Uterus (tissue), 4 donors: ENCODE data around the gene WDR7. TPM values are rescaled to one million over a fixed set of nuclear protein-coding genes. Genes with fewer than 3 reads are reported as not detected.

ENCODE experiments used
- DNase-seq, 2 donors: peaks; one replicate each; pipeline ENCODE4 v3.0.0-alpha.2; 2019 to 2020
- H3K27ac ChIP-seq, 2 donors: fragments of 200-600 bp; sonication (generic); 1 replicate in 1 of 2; 2 replicates in 1 of 2; pipeline ENCODE4 v1.5.1; 2016 to 2018
- H3K27me3 ChIP-seq, 2 donors: fragments of 200-600 bp; sonication (generic); one replicate each; pipeline ENCODE4 v1.5.1; 2018 to 2019; ENCODE audit warnings: control low read depth in 1 of 2
- H3K36me3 ChIP-seq, 2 donors: fragments of 200-600 bp; sonication (generic); one replicate each; pipeline ENCODE4 v1.5.1; 2019; ENCODE audit warnings: control low read depth in 1 of 2
- H3K4me1 ChIP-seq, 2 donors: fragments of 200-600 bp; sonication (generic); one replicate each; pipeline ENCODE4 v1.5.1; 2018 to 2019; ENCODE audit warnings: control low read depth in 1 of 2
- H3K4me3 ChIP-seq, 2 donors: fragments of 200-600 bp; sonication (generic); 1 replicate in 1 of 2; 2 replicates in 1 of 2; pipeline ENCODE4 v1.5.1; 2018 to 2019; ENCODE audit warnings: mild to moderate bottlenecking in 1 of 2
- H3K9me3 ChIP-seq, 2 donors: fragments of 200-600 bp; sonication (generic); one replicate each; pipeline ENCODE4 v1.5.1; 2019; ENCODE audit warnings: control low read depth in 1 of 2
- POLR2A ChIP-seq, 2 donors: fragments of 450-650 bp; IDR thresholded peaks; one replicate each; pipeline ENCODE4 v1.6.1; 2016; ENCODE audit warnings: antibody characterized with exemption in 2 of 2, mild to moderate bottlenecking in 1 of 2, moderate library complexity in 1 of 2
- intact Hi-C: fragments of 100-400 bp; cut with DNase I; formaldehyde crosslinking; loops from one replicate; pipeline ENCODE4 v1.15.1; 2023; ENCODE audit warnings: low total_unique reads
- total RNA-seq, 4 donors: library from RNA; depleted of rRNA in 3 of 4; stranded (reverse); fragments of >200 nt in 3 of 4; gene quantifications; one replicate each; pipeline versions ENCODE4 v1.1.0 to v1.2.4, GENCODE V29; 2014 to 2023
- TF ChIP-seq, protein P1 (sequence below), 4 experiments: fragments of 200-600 bp in 2 of 4; fragments of 450-650 bp in 2 of 4; sonication (generic) in 2 of 4; IDR thresholded peaks; one replicate each; pipeline ENCODE4 v1.5.1; 2016 to 2019; ENCODE audit warnings: antibody characterized with exemption in 4 of 4, mild to moderate bottlenecking in 2 of 4, moderate library complexity in 1 of 4
- donor health status: DM: yes; HTN: yes; CAD: no.

Gene WDR7
- total RNA-seq, 4 donors from 2014 or later, result 19.2 to 66.2 (median 33.8) TPM

DNA sequence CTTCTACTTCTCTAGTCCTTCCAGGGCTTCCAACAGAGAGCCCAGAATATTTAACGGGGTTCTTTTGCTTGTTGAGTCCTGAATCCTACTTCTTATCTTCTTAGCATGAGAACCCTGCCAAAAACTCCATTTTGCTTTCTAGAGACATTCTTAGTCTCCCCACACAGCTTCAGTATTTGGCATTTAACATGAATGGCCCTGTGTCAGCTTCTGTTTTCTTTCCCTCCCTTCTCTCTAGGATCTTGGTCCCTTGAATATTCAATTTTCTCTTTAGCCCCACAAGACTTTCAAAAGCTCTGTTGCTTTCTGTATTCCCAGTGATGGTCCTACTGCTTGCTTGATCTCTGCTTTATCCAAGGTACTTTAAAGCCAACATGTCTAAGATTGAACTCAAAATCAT, 89.5 kb downstream of the WDR7 start:
- Histone ChIP-seq H3K27me3 (no peaks in the 10 kb centered on the region), H3K27ac (no peak overlapping the region), H3K4me1 (no peaks in the 10 kb centered on the region), H3K9me3 (no peaks in the 10 kb centered on the region), H3K4me3 (no peak overlapping the region), H3K36me3 (no peaks in the 10 kb centered on the region)
- intact Hi-C loops, result no loop called here
- TF ChIP-seq POLR2A (IDR thresholded peaks at IDR 0.05), result no peak
- TF ChIP-seq, protein P1, sequence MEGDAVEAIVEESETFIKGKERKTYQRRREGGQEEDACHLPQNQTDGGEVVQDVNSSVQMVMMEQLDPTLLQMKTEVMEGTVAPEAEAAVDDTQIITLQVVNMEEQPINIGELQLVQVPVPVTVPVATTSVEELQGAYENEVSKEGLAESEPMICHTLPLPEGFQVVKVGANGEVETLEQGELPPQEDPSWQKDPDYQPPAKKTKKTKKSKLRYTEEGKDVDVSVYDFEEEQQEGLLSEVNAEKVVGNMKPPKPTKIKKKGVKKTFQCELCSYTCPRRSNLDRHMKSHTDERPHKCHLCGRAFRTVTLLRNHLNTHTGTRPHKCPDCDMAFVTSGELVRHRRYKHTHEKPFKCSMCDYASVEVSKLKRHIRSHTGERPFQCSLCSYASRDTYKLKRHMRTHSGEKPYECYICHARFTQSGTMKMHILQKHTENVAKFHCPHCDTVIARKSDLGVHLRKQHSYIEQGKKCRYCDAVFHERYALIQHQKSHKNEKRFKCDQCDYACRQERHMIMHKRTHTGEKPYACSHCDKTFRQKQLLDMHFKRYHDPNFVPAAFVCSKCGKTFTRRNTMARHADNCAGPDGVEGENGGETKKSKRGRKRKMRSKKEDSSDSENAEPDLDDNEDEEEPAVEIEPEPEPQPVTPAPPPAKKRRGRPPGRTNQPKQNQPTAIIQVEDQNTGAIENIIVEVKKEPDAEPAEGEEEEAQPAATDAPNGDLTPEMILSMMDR (IDR thresholded peaks at IDR 0.05), result no peak
- no peak for DNase-seq

DNA sequence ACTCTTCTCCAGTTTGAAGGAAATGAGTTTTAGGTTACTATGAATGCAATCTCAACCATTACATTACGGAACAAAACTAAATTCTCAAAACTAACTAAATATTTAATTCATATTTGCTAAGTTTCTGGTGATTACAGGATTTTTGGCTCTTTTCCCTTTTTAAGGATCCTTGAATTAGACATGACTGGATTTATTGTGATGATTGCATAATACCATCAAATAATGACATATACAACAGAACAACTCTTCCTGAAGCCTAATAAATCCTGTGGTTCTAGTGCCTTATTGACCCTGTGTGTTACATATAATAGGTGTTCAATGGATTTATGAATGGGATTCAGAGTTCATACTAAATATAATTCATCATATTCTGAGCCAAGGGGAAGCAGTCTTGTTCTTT, 90.5 kb downstream of the WDR7 start:
- H3K4me3 ChIP-seq, result no peak overlapping the region
- TF ChIP-seq, protein P1 (IDR thresholded peaks at IDR 0.05), result no peak
- TF ChIP-seq POLR2A (IDR thresholded peaks at IDR 0.05), result no peak
- intact Hi-C loops, result no loop called here

DNA sequence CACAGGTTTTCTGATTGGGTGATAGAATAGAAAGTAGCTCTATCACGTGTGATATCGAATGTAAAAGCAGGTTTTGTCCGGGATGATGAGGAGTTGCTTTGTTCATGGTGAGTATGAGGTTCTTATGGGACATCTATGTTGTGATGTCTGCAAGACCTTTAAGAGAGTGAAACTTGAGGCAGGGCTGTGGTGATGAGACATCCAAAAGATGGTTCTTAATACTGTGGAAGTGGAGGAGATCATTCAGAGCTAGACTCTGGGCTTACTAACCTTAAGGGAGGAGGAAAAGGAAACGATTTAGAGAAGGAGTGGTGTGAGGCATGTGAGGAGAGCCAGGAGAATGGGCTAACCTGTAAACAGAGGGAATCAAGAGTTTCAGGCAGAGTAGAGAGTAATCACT, 92.0 kb downstream of the WDR7 start:
- intact Hi-C loops, result no loop called here
- TF ChIP-seq POLR2A (IDR thresholded peaks at IDR 0.05), result no peak
- TF ChIP-seq, protein P1 (IDR thresholded peaks at IDR 0.05), result no peak

More for the DNA sequence above, 90.5 kb downstream of the WDR7 start:
- Histone ChIP-seq H3K4me1 (no peaks in the 10 kb centered on the region), H3K36me3 (no peaks in the 10 kb centered on the region), H3K9me3 (no peaks in the 10 kb centered on the region), H3K27ac (no peak overlapping the region), H3K27me3 (no peaks in the 10 kb centered on the region)
- no peak for DNase-seq

DNA sequence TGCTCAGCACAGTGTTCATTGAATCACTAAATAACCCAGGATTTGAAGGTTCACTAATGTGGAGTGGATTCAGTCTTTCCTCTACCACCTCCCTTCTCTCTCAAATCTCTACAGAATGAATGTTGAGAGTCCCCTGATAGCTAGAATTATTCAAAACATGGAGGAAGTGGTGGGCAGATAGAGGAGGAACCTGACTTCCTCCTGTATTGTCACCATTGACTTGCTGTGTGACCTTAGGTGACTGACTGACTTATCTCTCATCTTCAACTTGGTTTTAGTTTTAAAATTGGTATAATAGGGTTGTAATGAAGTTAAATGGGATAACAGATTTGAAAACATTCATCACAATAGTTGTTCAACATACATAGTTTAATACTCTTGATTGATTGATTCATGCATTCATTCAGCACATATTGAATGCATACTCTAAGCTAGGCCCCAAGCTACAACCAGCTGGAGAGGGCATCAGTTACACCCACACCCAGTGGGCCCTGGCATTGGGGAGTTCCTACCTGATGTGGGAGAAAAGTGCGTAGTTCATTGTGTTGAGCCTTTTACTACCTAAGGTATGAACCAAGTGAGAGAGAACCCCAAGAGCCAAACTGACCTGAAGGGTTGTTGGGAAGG, 96.0 kb downstream of the WDR7 start:
- intact Hi-C loops, result no loop called here
- H3K4me1 ChIP-seq, result no peaks in the 10 kb centered on the region
- H3K4me3 ChIP-seq, result no peak overlapping the region
- no peaks in the 10 kb centered on the region for H3K9me3 ChIP-seq
- no peak for DNase-seq
- no peak for TF ChIP-seq POLR2A (IDR thresholded peaks at IDR 0.05)
- TF ChIP-seq, protein P1 (IDR thresholded peaks at IDR 0.05), result no peak
- no peak overlapping the region for H3K27ac ChIP-seq
- no peaks in the 10 kb centered on the region for H3K36me3 ChIP-seq
- H3K27me3 ChIP-seq, result no peaks in the 10 kb centered on the region

More for the DNA sequence above, 92.0 kb downstream of the WDR7 start:
- H3K4me3 ChIP-seq, result no peak overlapping the region
- H3K36me3 ChIP-seq, result no peaks in the 10 kb centered on the region
- H3K27me3 ChIP-seq, result no peaks in the 10 kb centered on the region
- DNase-seq, result no peak
- no peaks in the 10 kb centered on the region for H3K4me1 ChIP-seq
- no peaks in the 10 kb centered on the region for H3K9me3 ChIP-seq
- no peak overlapping the region for H3K27ac ChIP-seq

DNA sequence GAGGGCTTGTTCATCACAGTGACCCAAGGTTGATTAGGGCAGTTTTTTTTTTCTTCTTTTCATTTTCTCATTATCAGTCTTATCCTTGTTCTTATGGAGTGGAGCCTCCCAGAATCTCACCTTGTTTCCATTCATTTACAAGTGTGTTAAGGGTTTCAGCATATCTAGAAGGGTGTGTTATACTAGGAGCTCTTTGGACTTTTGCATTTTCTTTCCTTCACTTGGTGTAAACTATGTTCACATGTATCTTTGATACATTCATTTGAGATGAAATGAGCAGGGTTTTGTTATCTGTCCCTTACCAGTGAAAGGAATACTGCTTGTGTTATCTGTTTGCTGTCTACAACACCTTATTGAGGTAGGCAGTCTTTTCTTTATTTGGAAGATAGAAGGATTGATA, 96.7 kb downstream of the WDR7 start:
- DNase-seq, result no peak
- Histone ChIP-seq H3K9me3 (no peaks in the 10 kb centered on the region), H3K4me3 (no peak overlapping the region), H3K4me1 (no peaks in the 10 kb centered on the region), H3K27me3 (no peaks in the 10 kb centered on the region), H3K27ac (no peak overlapping the region), H3K36me3 (no peaks in the 10 kb centered on the region)
- TF ChIP-seq, protein P1 (IDR thresholded peaks at IDR 0.05), result no peak
- no peak for TF ChIP-seq POLR2A (IDR thresholded peaks at IDR 0.05)
- intact Hi-C loops, result no loop called here
